ENCODE results near the gene SRP19.
"Not testable (repeated sequence)": the region's sequence is repeated elsewhere in the genome, so short reads cannot be mapped to it uniquely, and the experiment has no call there.

SRP19 gene

DNA sequence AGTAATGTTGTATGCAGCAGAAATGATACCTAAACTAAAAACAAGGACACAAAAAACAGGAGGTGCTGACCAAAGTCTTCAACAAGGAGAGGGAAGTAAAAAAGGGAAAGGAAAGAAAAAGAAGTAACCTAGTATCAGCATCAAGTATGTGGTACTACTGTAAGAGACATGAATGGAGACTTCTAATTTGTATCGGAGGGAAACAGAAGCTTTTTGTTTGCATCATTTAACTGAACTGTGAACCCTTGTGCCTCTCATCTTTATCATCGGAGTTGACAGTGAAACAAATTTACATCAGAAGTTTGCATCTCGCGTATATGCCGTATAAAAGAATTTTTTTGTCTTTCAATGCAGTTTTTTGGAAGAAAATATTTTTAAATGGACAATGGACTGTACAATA, 6.3 kb downstream of the SRP19 start:
- H3K36me3 ChIP-seq (ENCODE audit: control insufficient read depth in 2 of 2, insufficient read depth in 2 of 2, low read length in 2 of 2): peaks cover 24 to 48% of the 10 kb centered on the region in 2 donors
- H3K4me3 ChIP-seq (ENCODE audit: low read length in 2 of 2): no peak overlapping the region
- H3K9ac ChIP-seq (ENCODE audit: low read length in 2 of 2): no peak overlapping the region
- no peaks in the 10 kb centered on the region for H3K9me3 ChIP-seq (ENCODE audit: control insufficient read depth in 2 of 2, low read length in 2 of 2)
- peaks cover 7% of the 10 kb centered on the region for H3K4me1 ChIP-seq (ENCODE audit: control insufficient read depth, insufficient read depth, low read length)
- no peak overlapping the region for H3K27ac ChIP-seq (ENCODE audit: low read length)
- no peaks in the 10 kb centered on the region for H3K27me3 ChIP-seq (ENCODE audit: control insufficient read depth in 1 of 2, insufficient read depth in 2 of 2, low read length in 2 of 2)

DNA sequence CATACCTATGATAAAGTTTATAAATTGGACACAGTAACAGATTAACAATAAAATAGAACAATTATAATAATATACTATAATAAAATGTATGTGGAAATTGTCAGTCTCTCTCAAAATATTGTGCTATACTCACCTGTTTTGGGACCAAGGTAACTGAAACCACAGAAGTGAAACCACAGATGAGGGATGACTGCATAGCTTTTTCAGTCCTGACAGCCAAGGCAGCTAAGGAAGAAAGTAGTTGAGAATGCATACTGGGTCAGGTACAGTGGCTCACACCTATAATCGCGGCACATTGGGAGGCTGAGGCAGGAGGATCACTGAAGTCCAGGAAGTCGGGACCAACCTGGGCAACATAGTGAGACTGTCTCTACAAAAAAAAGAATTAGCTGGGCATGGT, 8.9 kb downstream of the SRP19 start:
- H3K27ac ChIP-seq (ENCODE audit: low read length): no peak overlapping the region
- H3K9ac ChIP-seq (ENCODE audit: low read length in 2 of 2): no peak overlapping the region
- H3K36me3 ChIP-seq (ENCODE audit: control insufficient read depth in 2 of 2, insufficient read depth in 2 of 2, low read length in 2 of 2): peaks cover 18 to 34% of the 10 kb centered on the region in 2 donors
- H3K4me3 ChIP-seq (ENCODE audit: low read length in 2 of 2): no peak overlapping the region
- H3K9me3 ChIP-seq (ENCODE audit: control insufficient read depth in 2 of 2, low read length in 2 of 2): no peaks in the 10 kb centered on the region
- H3K4me1 ChIP-seq (ENCODE audit: control insufficient read depth, insufficient read depth, low read length): no peaks in the 10 kb centered on the region
- no peaks in the 10 kb centered on the region for H3K27me3 ChIP-seq (ENCODE audit: control insufficient read depth in 1 of 2, insufficient read depth in 2 of 2, low read length in 2 of 2)

DNA sequence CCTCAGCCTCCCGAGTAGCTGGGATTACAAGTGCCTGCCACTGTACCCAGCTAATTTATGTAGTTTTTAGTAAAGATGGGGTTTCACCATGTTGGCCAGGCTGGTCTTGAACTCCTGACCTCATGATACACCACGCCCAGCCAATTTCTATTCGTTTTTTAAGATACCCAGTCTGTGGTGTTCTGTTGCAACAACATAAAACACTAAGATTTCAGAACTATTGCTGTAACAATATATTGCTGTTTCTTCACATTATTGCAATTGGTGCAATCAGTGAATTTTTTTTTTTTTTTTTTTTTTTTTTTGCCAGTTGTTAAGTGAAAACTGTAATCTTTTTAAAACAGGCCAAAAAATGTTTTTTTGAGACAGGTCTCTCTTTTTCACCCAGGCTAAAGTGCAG, 9.9 kb downstream of the SRP19 start:
- Histone ChIP-seq H3K36me3 (ENCODE audit: control insufficient read depth in 2 of 2, insufficient read depth in 2 of 2, low read length in 2 of 2) (peaks cover 23 to 32% of the 10 kb centered on the region in 2 donors), H3K9me3 (ENCODE audit: control insufficient read depth in 2 of 2, low read length in 2 of 2) (no peaks in the 10 kb centered on the region), H3K27ac (ENCODE audit: low read length) (no peak overlapping the region), H3K27me3 (ENCODE audit: control insufficient read depth in 1 of 2, insufficient read depth in 2 of 2, low read length in 2 of 2) (no peaks in the 10 kb centered on the region), H3K4me1 (ENCODE audit: control insufficient read depth, insufficient read depth, low read length) (no peaks in the 10 kb centered on the region), H3K4me3 (ENCODE audit: low read length in 2 of 2) (no peak overlapping the region), H3K9ac (ENCODE audit: low read length in 2 of 2) (no peak overlapping the region)

DNA sequence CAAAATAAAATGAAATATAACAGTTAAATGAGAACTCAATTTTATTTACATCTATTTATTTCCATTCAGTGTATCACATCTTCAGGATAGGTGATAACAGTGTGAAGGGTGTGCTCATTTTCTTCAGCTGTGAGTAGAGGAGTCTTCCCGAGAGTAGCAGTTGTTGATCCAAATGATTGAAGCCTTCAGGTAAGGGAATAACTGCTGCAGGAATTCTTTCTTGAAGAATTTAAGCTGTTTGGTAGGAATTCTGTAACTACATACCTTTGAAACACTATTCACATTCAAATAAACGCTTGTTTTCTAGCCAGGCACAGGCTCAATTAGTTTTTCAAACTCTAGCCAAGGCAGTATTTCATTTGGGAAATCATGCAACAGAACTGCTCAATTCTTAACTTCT, 15.3 kb downstream of the SRP19 start:
- no peak overlapping the region for H3K4me3 ChIP-seq (ENCODE audit: low read length in 2 of 2)
- no peaks in the 10 kb centered on the region for H3K9me3 ChIP-seq (ENCODE audit: control insufficient read depth in 2 of 2, low read length in 2 of 2)
- H3K36me3 ChIP-seq (ENCODE audit: control insufficient read depth in 2 of 2, insufficient read depth in 2 of 2, low read length in 2 of 2): peaks cover 15 to 22% of the 10 kb centered on the region in 2 donors
- no peaks in the 10 kb centered on the region for H3K4me1 ChIP-seq (ENCODE audit: control insufficient read depth, insufficient read depth, low read length)
- H3K9ac ChIP-seq (ENCODE audit: low read length in 2 of 2): no peak overlapping the region
- no peak overlapping the region for H3K27ac ChIP-seq (ENCODE audit: low read length)
- no peaks in the 10 kb centered on the region for H3K27me3 ChIP-seq (ENCODE audit: control insufficient read depth in 1 of 2, insufficient read depth in 2 of 2, low read length in 2 of 2)

DNA sequence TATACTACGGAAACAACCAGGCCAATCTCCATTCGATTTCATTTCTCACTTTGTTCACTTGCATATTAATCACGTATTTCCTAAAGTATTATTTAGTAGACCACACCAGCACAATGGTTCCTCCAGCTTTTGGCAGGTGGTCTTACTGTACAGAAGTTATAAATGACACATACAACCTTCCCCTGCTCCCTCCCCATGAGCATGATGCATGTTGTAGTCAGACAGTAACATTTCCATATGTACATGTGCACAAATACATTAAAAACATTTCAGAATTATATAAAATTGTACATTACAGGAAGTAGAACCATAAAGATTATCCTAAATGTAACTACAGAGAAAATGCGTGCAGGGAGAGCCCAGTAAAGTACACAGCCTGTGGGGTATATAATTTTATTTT, 17.0 kb downstream of the SRP19 start:
- Histone ChIP-seq H3K36me3 (ENCODE audit: control insufficient read depth in 2 of 2, insufficient read depth in 2 of 2, low read length in 2 of 2) (peaks cover 15 to 30% of the 10 kb centered on the region in 2 donors), H3K4me3 (ENCODE audit: low read length in 2 of 2) (no peak overlapping the region), H3K9me3 (ENCODE audit: control insufficient read depth in 2 of 2, low read length in 2 of 2) (no peaks in the 10 kb centered on the region), H3K4me1 (ENCODE audit: control insufficient read depth, insufficient read depth, low read length) (no peaks in the 10 kb centered on the region), H3K9ac (ENCODE audit: low read length in 2 of 2) (no peak overlapping the region), H3K27me3 (ENCODE audit: control insufficient read depth in 1 of 2, insufficient read depth in 2 of 2, low read length in 2 of 2) (no peaks in the 10 kb centered on the region), H3K27ac (ENCODE audit: low read length) (no peak overlapping the region)

DNA sequence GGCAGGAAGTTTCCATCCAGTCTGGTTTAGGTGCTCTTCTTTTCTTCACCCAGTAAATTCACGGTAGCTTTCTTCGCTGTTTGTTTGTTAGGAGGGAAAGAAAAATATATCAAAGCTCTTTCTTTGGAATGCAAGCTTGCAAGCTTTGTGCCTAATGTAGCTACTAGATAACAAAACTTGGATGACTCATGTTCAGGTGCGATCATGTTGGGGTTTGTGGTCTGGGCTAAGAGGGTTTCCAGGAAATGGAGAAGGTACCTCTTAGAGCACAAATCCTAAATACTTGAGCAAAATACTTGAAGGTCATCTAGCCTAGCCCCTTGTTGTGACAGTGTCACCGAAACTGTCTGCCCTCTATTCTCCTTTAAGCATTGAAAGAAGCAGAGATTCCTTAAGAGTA, 17.7 kb downstream of the SRP19 start:
- Histone ChIP-seq H3K9me3 (ENCODE audit: control insufficient read depth in 2 of 2, low read length in 2 of 2) (no peaks in the 10 kb centered on the region), H3K4me3 (ENCODE audit: low read length in 2 of 2) (no peak overlapping the region), H3K4me1 (ENCODE audit: control insufficient read depth, insufficient read depth, low read length) (no peaks in the 10 kb centered on the region), H3K27me3 (ENCODE audit: control insufficient read depth in 1 of 2, insufficient read depth in 2 of 2, low read length in 2 of 2) (no peaks in the 10 kb centered on the region), H3K9ac (ENCODE audit: low read length in 2 of 2) (no peak overlapping the region), H3K36me3 (ENCODE audit: control insufficient read depth in 2 of 2, insufficient read depth in 2 of 2, low read length in 2 of 2) (peaks cover 15 to 34% of the 10 kb centered on the region in 2 donors), H3K27ac (ENCODE audit: low read length) (no peak overlapping the region)

DNA sequence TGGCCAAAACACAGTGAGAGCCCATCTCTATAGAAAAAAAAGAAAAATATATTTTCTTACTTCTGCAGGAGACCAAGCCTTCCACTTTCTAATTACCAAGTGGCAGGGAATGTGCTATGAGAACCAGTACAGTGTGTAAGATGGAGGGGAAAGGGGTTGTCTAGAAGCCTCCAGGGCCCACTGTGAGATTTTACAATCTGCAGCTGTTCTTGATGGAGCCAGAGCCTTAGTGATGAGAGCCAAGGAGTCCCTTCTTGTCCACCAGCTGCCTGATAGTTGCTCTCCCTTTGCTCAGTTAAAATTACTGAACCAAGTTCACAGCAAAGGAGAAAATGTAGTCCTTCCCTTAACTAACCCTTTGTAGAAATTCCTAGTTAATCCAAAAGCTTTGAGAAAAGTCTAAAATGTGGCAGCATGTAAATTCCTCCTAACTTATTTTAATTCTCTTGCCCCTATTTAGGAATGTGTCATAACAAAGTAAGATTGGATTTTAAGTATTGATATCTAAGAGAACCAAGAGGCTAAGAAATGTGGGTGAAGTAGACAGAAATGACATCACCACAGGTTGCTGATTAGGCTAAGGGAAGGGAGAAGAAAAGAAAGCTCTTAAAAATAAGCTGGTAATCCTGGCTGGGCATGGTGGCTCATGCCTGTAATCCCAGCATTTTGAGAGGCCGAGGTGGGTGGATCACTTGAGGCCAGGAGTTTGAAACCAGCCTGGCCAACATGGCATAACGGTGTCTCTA, 19.3 kb downstream of the SRP19 start:
- Histone ChIP-seq H3K4me1 (ENCODE audit: control insufficient read depth, insufficient read depth, low read length) (no peaks in the 10 kb centered on the region), H3K9ac (ENCODE audit: low read length in 2 of 2) (no peak overlapping the region), H3K9me3 (ENCODE audit: control insufficient read depth in 2 of 2, low read length in 2 of 2) (no peaks in the 10 kb centered on the region), H3K27ac (ENCODE audit: low read length) (no peak overlapping the region), H3K36me3 (ENCODE audit: control insufficient read depth in 2 of 2, insufficient read depth in 2 of 2, low read length in 2 of 2) (peaks cover 20 to 43% of the 10 kb centered on the region in 2 donors), H3K4me3 (ENCODE audit: low read length in 2 of 2) (no peak overlapping the region), H3K27me3 (ENCODE audit: control insufficient read depth in 1 of 2, insufficient read depth in 2 of 2, low read length in 2 of 2) (no peaks in the 10 kb centered on the region)

DNA sequence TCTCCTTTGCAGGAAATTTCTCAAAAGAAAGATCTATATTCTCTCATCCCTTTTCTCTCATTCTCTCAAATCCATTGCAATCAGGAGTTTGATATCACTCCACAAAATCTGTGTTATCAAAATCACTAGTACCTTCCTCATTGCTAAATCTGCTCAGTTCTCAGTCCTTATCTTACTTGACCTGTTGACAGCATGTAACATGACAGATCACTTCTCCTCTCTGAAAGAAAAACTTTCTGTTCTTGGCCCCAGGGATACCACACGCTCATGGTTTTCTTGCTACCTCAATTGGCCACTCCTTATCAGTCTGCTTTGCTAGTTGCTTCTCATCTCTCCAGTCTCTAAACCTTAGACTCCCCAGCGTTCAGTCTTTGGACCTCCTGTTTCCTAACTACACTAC, 22.1 kb downstream of the SRP19 start:
- H3K36me3 ChIP-seq (ENCODE audit: control insufficient read depth in 2 of 2, insufficient read depth in 2 of 2, low read length in 2 of 2): peaks cover 32 to 53% of the 10 kb centered on the region in 2 donors
- no peaks in the 10 kb centered on the region for H3K27me3 ChIP-seq (ENCODE audit: control insufficient read depth in 1 of 2, insufficient read depth in 2 of 2, low read length in 2 of 2)
- H3K4me3 ChIP-seq (ENCODE audit: low read length in 2 of 2): no peak overlapping the region
- H3K4me1 ChIP-seq (ENCODE audit: control insufficient read depth, insufficient read depth, low read length): no peaks in the 10 kb centered on the region
- H3K9ac ChIP-seq (ENCODE audit: low read length in 2 of 2): no peak overlapping the region
- no peak overlapping the region for H3K27ac ChIP-seq (ENCODE audit: low read length)
- no peaks in the 10 kb centered on the region for H3K9me3 ChIP-seq (ENCODE audit: control insufficient read depth in 2 of 2, low read length in 2 of 2)

DNA sequence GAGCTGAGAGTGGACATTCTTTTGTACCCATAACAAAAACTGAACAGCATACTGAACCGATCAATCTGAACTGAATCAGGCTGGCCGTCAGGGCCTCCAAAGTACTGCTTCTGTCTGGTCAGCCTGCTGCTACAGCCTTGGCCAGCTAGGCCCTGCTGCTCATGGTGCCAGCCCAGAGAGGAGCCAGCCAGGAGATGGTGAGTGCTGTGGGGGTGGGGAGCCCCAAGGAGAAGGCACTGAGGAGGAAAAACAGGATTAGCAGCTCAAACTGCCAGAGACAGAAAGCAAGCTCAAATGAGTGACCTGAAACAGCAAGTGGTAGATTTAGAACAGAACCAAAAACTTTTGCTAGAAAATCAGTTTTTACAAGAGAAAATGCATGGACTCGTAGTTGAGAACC, 23.9 kb downstream of the SRP19 start:
- Histone ChIP-seq H3K36me3 (ENCODE audit: control insufficient read depth in 2 of 2, insufficient read depth in 2 of 2, low read length in 2 of 2) (peaks cover 26 to 48% of the 10 kb centered on the region in 2 donors), H3K9ac (ENCODE audit: low read length in 2 of 2) (no peak overlapping the region), H3K9me3 (ENCODE audit: control insufficient read depth in 2 of 2, low read length in 2 of 2) (no peaks in the 10 kb centered on the region)

DNA sequence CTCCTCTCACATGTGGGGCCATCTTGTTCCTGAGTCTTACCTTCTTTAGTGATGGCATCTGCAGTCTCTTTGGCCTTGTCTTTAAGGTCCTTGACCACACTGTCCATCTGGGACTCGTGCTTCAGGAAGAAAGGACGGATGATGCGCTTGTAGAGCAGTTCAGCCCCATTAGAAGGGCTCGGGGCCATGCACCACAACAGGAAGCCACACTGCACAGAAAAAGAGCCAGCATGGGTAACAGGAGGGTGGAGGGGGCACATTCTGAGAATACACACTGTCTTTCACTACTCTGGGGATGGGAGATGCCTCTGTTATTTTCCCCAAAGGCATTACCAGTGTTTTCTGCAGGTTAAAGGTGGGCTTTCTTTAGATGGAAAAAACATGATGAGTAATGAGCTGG, 25.9 kb downstream of the SRP19 start:
- Histone ChIP-seq H3K4me1 (ENCODE audit: control insufficient read depth, insufficient read depth, low read length) (no peaks in the 10 kb centered on the region), H3K27ac (ENCODE audit: low read length) (no peak overlapping the region), H3K9me3 (ENCODE audit: control insufficient read depth in 2 of 2, low read length in 2 of 2) (no peaks in the 10 kb centered on the region), H3K9ac (ENCODE audit: low read length in 2 of 2) (no peak overlapping the region), H3K4me3 (ENCODE audit: low read length in 2 of 2) (no peak overlapping the region), H3K36me3 (ENCODE audit: control insufficient read depth in 2 of 2, insufficient read depth in 2 of 2, low read length in 2 of 2) (peaks cover 24 to 42% of the 10 kb centered on the region in 2 donors), H3K27me3 (ENCODE audit: control insufficient read depth in 1 of 2, insufficient read depth in 2 of 2, low read length in 2 of 2) (no peaks in the 10 kb centered on the region)

More for the DNA sequence above, 23.9 kb downstream of the SRP19 start:
- H3K27ac ChIP-seq (ENCODE audit: low read length): no peak overlapping the region
- no peak overlapping the region for H3K4me3 ChIP-seq (ENCODE audit: low read length in 2 of 2)
- H3K27me3 ChIP-seq (ENCODE audit: control insufficient read depth in 1 of 2, insufficient read depth in 2 of 2, low read length in 2 of 2): no peaks in the 10 kb centered on the region
- no peaks in the 10 kb centered on the region for H3K4me1 ChIP-seq (ENCODE audit: control insufficient read depth, insufficient read depth, low read length)

DNA sequence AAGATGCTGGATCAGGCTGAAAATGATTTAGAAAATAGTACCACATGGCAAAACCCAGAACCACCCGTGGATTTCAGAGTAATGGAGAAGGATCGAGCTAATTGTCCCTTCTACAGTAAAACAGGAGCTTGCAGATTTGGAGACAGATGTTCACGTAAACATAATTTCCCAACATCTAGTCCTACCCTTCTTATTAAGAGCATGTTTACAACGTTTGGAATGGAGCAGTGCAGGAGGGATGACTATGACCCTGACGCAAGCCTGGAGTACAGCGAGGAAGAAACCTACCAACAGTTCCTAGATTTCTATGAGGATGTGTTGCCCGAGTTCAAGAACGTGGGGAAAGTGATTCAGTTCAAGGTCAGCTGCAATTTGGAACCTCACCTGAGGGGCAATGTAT, 31.0 kb downstream of the SRP19 start:
- H3K9me3 ChIP-seq (ENCODE audit: control insufficient read depth in 2 of 2, low read length in 2 of 2); H3K27me3 ChIP-seq (ENCODE audit: control insufficient read depth in 1 of 2, insufficient read depth in 2 of 2, low read length in 2 of 2); H3K9ac ChIP-seq (ENCODE audit: low read length in 2 of 2); H3K27ac ChIP-seq (ENCODE audit: low read length); H3K4me3 ChIP-seq (ENCODE audit: low read length in 2 of 2); H3K4me1 ChIP-seq (ENCODE audit: control insufficient read depth, insufficient read depth, low read length): not testable (repeated sequence)
- H3K36me3 ChIP-seq (ENCODE audit: control insufficient read depth in 2 of 2, insufficient read depth in 2 of 2, low read length in 2 of 2): peaks cover 12 to 15% of the 10 kb centered on the region in 2 donors

Data from stomach smooth muscle (tissue), 2 donors.